Fibroblast of the conjunctiva (primary cell): ENCODE measurements around the gene LARP4B.

Source experiments
- DNase-seq: peaks from one replicate; pipeline ENCODE4 v3.0.0-alpha.2; 2010; ENCODE audit warnings: low read depth

LARP4B gene

DNA sequence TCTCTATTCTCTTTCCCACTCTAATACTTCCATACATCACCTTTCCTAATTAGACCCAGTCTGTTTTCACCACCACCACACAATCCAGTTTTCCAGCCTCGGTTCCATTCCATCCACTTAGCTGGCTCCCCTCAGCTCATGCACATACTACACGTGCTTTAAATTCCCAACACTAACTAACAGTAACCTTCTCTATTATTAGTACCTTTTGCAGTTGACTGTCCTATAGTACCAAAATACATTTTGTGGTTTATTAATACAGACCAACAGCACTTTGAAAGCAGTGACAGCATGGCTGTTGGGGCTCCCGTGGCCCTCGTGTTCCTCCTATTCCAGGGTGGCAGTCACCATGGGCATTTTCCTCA lies 64.9 kb downstream of the LARP4B start:
- no peak for DNase-seq

DNA sequence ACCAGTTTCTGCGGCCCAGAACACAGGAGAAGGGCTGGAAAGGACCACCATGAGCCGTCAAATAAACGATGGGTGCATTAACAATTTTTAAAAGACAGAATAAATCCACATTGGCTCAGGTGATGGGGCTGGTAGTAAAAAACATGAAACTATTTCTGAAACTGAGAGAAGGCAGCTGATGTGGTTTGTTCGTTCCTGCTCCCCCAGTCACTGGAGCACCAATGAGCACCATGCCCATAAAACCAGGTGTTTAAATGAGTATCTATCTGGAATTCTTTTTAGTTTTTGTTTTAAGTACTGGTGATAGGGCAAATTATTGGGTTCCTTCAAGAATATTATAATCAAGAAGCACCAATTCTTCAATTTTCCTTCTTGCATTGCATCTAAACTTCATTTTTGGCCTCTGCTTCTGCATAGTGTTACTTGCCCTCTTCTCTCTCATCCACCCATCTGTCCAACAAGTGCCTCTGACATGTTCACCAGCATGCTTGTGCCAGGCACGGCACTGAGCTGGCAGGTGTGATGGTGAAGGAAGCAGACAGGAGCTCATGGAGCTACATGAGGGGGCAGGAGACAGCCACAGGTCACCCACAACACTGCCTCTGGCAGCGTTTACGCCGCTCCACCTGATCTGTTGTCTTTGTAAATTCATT lies 65.5 kb downstream of the LARP4B start:
- no peak for DNase-seq

DNA sequence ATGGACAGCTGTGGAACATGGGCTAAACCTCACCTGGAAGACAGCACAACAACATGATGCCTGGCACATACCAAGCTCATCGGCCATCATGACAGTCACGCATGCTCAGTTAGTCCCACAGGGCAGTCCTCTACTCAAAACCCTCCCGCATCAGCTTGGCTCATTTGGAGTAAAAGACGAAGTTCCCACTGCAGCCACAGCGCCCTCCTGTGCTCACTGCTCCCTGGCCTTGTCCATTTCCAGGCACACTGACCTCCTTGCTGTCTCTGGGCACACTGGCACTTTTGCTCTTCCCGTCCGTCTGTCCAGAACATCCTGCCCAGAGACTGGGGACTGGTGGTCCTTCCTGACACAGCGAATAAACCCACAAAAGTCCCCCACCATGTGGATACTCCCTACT lies 66.2 kb downstream of the LARP4B start:
- DNase-seq = no peak

DNA sequence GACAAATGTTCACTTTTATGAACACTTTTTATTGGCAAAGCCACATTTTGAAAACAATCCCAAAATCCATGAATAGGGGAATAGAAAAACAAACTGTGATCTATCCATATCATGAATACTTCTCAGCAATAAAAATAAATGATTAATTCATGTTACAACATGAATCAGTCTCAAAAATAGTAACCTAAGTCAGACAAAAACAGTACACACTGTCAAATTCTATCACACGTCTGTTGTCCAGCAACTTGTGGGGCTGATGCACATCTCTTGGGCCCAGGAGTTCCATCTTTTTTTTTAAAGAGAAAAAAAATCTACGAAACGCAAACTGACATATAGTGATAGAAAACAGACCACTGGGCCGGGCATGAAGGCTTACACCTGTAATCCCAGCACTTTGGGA lies 71.0 kb downstream of the LARP4B start:
- DNase-seq = no peak

DNA sequence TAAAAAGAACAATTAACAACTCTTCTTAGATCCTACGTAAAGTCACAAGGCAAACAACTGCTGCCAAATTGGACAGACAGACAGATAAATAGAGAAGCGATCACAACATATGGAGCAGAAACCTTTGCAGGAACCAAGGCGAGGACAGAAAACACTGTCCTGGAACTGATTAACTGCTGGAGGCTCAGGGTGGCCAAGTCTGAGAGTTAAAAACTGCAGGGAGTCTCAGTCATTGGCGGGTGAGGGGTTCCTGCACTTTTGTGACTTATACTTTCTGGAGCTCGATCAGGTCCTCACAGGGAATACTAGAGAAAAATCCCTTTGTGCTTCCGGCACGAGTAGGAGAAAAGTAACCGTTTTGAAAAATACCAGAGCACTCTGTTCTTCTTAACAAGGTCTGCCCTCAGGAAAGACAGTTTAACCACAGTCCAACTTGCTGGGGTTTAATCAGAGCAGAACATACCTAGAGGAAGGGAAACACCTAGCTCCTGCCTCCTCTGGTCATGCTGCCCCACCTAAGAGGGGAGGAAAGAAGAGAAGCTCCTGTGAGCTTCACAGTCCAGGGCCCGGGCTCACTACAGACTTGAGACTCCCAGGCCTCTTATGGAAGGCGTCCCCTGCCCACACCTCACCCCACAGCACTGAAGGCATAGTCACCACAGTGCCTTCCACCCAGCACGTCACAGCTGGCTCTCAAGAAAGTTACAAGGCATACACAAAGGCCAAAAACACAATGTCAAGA lies 74.9 kb downstream of the LARP4B start:
- no peak for DNase-seq

DNA sequence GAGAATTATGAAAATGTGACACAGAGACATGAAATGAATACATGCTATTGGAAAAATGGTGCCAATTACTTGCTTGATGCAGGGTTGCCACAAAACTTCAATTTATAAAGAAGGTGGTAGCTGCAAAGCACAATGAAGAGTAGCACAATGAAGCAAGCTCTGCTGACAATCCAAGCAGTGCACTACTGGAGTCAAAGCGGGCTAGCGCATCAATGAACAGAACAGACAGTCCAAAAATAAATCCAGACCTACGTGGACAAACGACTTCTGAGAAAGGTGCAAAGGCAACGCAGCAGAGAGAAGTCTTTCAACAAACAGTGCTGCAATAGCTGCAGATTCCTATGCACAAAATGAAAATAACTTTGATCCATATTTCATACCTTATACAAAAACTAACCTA lies 75.8 kb downstream of the LARP4B start:
- no peak for DNase-seq

DNA sequence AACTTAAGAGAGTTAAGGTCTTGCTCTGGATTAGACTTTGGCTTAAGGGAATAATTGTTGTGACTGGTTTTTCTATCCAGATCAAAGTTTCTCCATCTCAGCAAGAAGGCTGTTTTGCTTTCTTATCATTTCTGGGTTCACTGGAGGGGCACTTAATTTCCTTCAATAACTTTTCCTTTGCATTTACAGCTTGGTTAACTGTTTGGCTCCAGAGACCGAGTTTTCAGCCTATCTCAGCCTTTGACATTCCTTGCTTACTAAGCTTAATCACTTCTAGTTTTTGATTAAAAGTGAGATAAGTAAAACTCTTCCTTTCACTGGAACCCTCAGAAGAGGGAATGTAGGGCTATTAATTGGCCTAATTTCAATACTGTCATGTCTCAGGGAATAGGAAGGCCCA lies 76.4 kb downstream of the LARP4B start:
- DNase-seq = no peak

DNA sequence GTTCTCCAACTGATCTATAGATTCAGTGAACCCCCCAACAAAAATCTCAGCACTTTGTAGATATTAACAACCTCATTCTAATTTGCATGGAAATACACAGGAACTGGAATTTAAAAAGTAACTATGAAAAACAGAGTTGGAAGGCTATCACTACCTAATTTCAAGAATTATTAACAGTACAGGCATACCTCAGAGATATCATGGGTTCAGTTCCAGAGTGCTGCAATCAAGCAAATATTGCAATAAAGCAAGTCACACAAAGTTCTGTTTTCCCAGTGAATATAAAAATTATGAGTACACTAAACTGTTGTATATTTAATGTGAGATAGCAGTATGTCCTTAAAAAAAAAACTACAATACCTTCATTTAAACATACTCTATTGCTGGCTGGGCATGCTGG lies 78.5 kb downstream of the LARP4B start:
- no peak for DNase-seq

DNA sequence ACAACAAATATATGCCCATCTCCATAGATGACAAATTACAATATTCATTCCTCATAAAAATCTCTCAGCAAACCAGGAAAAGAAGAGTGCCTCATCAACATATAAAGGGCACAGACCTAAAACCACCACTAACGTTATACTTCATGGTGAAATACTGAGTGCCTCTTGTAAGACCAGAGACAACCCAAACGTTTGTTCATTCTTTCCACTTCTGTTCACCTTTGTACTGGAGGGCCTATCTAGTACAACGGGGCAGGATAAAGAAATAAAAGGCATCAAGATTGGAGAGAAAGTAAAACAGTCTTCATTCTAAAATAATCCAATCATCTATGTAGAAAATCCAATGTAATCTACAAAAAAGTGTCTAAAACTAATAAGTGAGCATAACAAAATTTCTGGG lies 79.1 kb downstream of the LARP4B start:
- DNase-seq = no peak

DNA sequence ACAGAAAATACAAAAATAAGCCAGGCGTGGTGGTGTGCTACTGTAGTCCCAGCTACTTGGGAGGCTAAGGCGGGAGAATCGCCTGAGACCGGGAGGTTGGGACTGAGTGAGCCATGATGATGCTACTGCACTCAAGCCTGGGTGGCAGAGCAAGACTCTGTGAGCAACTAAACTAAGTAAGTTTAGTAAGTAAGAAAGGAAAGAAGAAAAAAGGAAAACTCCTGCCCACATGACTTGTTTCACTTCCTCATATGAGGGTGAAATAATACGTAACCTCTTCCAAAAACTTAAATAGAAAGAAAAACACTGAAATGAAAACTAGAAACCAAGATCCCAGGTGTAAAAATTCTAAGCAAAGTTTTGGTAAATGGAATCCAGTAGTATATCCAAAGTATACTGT lies 79.6 kb downstream of the LARP4B start:
- no peak for DNase-seq

DNA sequence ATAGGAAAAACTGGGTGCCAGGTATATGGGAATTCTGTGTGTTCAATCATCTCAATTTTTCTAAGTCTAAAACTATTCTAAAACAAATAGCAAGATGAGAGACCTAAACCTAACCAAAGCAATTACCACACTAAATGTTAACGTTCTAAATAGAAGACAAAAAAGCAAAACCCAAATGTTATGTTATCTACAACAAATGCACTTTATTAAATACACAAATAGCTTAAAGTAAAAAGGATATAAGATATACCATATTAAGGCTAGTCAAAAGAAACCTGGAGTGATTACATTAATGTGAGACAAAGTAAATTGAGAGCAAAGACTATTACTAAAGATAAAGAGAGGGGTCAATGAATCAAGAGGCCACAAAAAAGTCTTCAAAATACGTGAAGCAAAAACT lies 81.4 kb downstream of the LARP4B start:
- DNase-seq = no peak

DNA sequence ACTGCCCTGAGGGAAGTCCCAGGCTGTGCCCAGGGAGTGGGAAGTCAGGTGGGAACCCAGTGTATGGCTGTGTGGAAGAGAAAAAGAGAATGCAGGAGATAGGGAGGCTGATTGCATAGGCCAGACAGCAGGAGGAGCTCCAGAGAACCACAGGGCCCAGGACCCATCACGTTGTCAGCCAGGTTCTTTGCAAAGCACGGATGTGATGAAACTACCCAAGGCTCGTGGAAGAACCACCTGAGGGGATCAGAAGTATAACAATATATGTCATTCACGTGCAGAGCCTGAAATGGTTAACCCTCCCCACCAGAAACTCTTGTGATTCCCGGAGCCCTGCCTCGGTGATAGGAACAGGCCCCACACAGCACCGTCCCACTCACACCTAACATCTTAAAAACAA lies 83.6 kb downstream of the LARP4B start:
- DNase-seq = no peak

DNA sequence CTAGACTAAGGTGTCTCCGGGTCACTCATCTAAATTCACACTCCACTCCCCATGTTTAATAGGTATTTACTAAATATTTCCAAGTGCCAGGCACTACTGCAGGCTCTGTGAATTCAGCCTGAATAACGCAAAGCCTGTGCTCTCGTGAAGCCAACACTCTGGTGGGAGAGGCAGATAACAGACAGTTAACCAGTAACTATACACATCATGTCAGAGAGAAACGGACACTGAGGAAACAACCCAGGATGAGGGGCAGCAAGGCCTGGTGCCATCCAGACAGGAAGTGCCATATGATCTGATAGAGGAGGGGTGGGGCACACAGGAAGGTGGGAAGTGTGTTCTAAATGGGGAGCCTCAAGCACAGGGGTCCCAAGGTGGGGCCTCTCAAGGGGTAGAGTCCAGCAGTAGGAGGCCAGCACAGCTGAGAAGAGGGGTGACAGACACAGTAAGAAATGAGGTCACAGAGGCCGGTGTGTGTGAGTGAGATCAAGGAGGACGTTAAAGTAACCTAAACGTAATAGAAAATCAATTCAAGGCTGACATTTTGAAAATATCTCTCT lies 85.3 kb downstream of the LARP4B start:
- DNase-seq = no peak

DNA sequence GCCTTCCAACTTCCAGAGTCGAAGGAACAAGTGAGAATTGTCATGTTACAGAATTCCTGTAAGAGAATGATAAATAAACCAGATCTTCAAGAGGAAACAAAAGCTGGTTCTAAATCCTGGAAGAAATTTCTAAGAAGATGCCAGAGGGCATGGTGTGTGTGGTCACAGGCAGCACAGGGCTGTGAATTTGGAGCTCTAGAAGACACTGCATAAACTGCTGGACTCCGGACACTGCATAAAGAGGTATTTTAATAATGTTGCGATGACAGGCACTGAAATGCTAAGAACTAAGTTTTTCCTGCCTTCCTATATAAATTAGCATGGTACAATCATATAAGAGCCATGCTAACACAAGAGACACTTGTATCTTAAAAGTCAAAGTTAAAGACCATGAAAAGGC lies 86.0 kb downstream of the LARP4B start:
- DNase-seq = no peak

DNA sequence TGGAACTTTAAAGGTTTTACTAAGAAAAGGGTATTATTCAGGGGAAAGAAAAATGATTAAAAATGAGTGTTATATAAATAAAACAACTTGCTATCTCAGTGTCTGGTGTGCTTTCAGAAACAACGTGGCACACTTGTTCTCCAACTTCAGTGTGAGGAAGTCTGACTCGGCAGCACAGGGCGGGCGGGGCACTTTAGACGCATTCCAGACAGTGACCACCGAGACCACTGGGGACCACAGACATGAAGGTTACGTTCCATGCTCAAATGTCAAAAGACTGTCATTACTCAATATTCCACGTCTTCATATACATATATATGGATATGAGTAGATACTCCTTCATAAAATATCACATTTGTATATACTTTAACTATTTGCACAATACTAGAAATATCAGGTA lies 87.0 kb downstream of the LARP4B start:
- DNase-seq = no peak

DNA sequence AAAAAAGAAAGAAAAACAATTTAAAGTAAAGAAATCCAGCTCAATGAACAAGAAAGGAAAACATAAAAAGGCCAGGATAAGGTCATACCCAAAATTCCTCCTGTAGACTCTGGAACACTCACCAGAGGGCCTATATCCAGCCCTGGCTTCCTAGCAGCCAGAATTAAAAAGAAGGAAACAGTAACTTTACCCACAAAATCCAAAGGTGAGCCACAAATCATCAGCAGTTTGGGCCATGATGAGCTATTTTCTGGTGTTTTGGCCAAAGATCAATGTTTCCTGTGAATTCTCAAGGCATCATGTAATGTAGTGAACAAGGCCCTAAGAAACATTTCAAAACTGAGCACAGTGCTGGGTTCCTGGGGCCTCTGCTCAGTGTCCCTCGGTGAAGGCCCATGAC lies 87.8 kb downstream of the LARP4B start:
- no peak for DNase-seq

DNA sequence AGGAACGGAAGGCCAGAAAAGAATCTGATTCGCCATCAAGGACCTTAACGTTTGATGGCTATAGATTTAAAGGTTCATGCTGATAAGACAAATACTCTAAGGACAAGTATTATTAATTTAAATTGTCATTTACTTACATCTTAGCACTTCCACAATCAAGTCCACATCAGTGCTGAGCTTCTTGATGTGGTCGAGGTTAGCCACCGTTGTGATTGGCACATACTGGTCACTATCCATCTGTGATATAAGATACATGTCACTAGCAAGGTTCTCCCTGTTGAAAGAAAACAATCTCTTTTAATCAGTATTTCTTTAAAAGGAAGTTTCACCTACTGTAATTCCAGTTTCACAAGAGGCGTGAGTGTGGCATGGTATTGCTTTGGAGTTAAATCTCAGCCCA lies 88.7 kb downstream of the LARP4B start:
- no peak for DNase-seq

DNA sequence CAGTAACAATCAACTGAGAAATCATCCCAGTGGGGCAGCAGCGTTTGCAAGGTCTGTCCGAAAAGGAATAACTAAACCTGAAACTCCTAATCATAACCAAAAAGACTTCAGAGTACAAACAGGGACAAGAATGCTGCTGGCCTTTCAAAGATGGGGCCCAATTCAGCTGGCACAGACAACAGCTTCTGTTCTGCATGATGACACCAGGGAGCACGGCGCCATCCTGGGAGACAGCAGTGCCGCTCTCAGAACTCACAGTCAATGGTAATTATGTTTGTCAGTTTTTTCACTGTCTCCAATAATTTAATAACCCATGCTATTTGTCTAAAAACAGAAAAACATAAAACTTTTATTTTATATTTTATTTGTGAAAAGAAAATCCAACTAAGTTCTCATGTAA lies 90.0 kb downstream of the LARP4B start:
- no peak for DNase-seq

DNA sequence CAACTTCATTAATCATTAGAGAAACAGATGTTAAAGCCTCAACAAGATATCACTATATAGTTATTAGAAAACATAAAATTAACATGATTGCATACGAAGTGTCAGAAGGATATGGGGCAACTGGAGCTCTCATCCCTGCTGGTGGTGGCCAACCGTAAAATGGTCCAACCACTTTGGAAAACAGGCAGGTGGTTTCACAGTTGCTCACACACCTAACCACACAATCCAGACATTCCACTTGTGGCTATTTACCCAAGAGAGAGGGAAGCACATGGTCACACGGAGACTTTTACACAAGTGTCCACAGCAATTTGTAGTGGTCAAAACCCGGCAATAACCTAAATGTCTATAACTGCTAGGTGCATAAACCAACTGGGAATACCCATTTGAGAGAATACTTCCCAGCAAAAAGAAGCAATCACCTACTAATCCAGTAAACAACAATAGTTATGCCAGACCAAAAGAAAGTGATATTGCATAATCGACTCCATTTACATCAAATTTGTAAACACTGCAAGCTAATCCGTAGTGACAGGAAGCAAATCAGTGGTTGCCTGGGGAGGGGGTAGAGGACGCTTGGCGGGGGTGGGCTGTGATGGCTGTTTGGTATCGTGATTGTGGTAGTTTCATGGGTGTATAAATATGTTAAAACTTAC lies 91.8 kb downstream of the LARP4B start:
- no peak for DNase-seq

DNA sequence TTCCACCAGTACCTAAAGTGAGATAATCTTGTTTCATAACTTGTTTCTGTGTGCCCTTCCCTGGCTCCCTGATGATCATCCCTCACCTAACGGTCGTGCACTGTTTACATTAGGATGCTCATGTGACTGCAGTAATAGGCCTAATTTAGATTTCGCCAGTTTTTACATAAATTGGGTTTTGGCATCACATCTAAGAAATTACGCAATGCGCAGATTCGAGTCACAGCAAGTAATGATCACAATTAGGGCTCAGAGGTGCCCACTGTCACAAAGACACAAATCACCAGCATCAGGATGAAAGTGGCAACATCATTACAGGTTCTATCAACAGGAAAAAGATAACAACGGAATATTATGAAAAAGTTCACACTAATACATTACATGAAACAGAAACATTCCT lies 94.7 kb downstream of the LARP4B start:
- DNase-seq = no peak

DNA sequence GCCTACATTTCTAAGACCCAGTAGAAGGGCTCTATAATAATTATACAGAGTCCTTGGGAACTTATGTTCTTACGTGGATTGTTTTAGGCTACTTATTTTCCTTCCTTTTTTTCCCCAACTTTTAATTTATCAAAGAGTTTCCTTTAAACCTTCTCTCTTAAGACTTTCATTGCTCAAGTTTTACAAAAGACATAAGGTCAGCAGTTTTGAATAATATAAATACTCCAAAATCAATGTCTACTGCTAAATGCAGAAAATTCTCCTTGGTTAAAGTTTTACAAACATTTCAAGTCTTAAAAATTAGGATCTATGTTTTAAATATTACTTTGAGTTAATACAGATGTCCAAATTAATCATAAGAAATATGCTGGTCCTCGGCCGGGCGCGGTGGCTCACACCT lies 97.0 kb downstream of the LARP4B start:
- no peak for DNase-seq

DNA sequence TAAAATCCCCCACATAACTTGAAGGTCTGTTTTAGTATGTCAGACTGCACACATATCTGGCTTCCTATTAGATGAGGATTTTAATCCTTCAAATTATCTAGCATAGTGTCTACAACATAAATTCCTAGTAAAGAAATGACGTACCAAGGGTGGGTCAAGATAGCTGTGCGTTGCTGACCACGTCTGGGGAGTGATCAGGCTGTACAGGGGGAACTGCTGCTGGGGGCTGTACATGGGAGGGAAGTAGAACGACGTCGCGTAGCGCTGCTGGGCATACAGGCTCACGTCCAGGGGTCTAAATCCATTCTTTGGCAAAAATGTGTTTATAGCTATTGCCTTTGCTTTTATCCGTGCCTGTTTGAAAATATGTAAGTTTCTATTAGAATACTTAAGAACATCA lies 102.3 kb downstream of the LARP4B start:
- DNase-seq = no peak

DNA sequence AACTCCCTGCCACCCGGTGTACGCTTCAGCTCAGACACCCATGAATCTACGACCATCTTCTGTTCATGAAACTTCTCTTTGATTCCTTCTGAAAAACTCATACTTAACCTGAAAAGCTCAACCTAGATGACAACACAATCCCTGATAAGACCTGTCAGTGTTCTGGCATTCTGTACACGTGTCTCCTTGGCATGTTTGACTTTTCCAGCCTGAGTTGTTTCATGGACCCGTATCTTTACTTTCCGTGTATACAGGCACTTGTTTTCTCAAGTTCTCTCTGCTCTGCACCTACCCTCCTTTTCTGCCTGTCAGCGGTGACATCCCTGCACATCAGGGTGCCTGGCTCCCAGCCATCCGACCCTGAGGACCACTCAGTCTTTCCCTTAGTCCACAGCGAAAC lies 103.3 kb downstream of the LARP4B start:
- DNase-seq = no peak
